Activated T-cell treated with anti-CD3 and anti-CD28 coated beads, Interleukin-2, amount 50 U/mL, for 1 hour (primary cell): Measurements from ENCODE around the gene CPED1.
"Not testable (repeated sequence)": the region's sequence is repeated elsewhere in the genome, so short reads cannot be mapped to it uniquely, and the experiment has no call there.

Source experiments
- DNase-seq: peaks from one replicate; pipeline ENCODE4 v3.0.0-alpha.2; 2020

CPED1 gene

GRCh38 chr7:121196286-121196685 is 207.8 kb downstream of the CPED1 start:
- no peak for DNase-seq

GRCh38 chr7:121197455-121197854 is 208.9 kb downstream of the CPED1 start:
- DNase-seq, result no peak

- DNase-seq, result no peak
Measured at GRCh38 chr7:121198502-121198901, 210.0 kb downstream of the CPED1 start.

GRCh38 chr7:121202125-121202524 is 213.6 kb downstream of the CPED1 start:
- DNase-seq, result no peak

- no peak for DNase-seq
Measured at GRCh38 chr7:121202834-121203233, 214.3 kb downstream of the CPED1 start.

- no peak for DNase-seq
Measured at GRCh38 chr7:121204537-121204936, 216.0 kb downstream of the CPED1 start.

GRCh38 chr7:121205777-121206176 is 217.3 kb downstream of the CPED1 start:
- no peak for DNase-seq

GRCh38 chr7:121211253-121211652 is 222.7 kb downstream of the CPED1 start:
- DNase-seq, result no peak

- DNase-seq, result no peak
Measured at GRCh38 chr7:121212036-121212435, 223.5 kb downstream of the CPED1 start.

GRCh38 chr7:121214657-121215056 is 226.1 kb downstream of the CPED1 start:
- DNase-seq, result no peak

GRCh38 chr7:121219026-121219425 is 230.5 kb downstream of the CPED1 start:
- no peak for DNase-seq

GRCh38 chr7:121221108-121221507 is 232.6 kb downstream of the CPED1 start:
- not testable (repeated sequence) for DNase-seq

GRCh38 chr7:121228779-121229178 is 240.3 kb downstream of the CPED1 start:
- DNase-seq, result no peak

GRCh38 chr7:121235201-121235600 is 246.7 kb downstream of the CPED1 start:
- no peak for DNase-seq

GRCh38 chr7:121237601-121238000 is 249.1 kb downstream of the CPED1 start:
- no peak for DNase-seq

- DNase-seq, result no peak
Measured at GRCh38 chr7:121244120-121244870, 255.8 kb downstream of the CPED1 start.

- not testable (repeated sequence) for DNase-seq
Measured at GRCh38 chr7:121251367-121251766, 262.9 kb downstream of the CPED1 start.

GRCh38 chr7:121252523-121253235 is 264.2 kb downstream of the CPED1 start:
- not testable (repeated sequence) for DNase-seq

- DNase-seq, result no peak
Measured at GRCh38 chr7:121259826-121260225, 271.3 kb downstream of the CPED1 start.

- no peak for DNase-seq
Measured at GRCh38 chr7:121261207-121261884, 272.8 kb downstream of the CPED1 start.

- no peak for DNase-seq
Measured at GRCh38 chr7:121262221-121262620, 273.7 kb downstream of the CPED1 start.

- DNase-seq, result no peak
Measured at GRCh38 chr7:121262969-121263368, 274.5 kb downstream of the CPED1 start.

GRCh38 chr7:121266307-121266894 is 277.9 kb downstream of the CPED1 start:
- no peak for DNase-seq
